Measurements from ENCODE around the gene VENTX.

VENTX gene

DNA sequence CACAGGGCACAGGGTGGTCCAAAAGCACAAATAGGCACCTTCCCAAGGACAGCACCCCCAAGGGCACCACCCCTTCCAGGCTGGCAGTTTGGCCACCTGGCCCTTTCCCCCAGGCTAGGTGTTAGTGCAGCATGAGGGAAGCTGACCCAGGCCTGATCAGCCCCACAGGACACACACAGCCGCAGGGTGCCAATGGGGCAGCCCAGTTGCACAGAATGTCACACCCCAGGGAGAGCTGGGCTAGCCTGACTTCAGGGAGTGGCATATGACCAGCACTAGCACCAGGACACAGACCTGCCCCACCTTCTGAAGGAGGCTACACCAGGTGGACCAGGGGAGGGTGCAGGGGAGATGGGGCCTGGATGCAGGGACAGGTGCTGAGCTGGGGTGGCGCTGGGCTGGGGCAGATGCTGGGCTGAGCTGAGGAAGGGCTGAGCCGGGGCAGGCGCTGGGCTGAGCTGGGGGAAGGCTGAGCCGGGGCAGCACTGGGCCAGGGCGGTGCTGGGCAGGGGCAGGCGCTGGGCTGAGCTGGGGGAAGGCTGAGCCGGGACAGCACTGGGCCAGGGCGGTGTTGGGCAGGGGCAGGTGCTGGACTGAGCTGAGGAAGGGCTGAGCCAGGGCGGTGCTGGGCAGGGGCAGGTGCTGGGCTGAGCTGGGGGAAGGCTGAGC is 42.9 kb downstream of the VENTX start:
- TF ChIP-seq, protein P1, sequence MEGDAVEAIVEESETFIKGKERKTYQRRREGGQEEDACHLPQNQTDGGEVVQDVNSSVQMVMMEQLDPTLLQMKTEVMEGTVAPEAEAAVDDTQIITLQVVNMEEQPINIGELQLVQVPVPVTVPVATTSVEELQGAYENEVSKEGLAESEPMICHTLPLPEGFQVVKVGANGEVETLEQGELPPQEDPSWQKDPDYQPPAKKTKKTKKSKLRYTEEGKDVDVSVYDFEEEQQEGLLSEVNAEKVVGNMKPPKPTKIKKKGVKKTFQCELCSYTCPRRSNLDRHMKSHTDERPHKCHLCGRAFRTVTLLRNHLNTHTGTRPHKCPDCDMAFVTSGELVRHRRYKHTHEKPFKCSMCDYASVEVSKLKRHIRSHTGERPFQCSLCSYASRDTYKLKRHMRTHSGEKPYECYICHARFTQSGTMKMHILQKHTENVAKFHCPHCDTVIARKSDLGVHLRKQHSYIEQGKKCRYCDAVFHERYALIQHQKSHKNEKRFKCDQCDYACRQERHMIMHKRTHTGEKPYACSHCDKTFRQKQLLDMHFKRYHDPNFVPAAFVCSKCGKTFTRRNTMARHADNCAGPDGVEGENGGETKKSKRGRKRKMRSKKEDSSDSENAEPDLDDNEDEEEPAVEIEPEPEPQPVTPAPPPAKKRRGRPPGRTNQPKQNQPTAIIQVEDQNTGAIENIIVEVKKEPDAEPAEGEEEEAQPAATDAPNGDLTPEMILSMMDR (IDR thresholded peaks at IDR 0.05; ENCODE audit: extremely low read depth, missing control alignments): no peak
- no peak for DNase-seq (ENCODE audit: low spot score)

DNA sequence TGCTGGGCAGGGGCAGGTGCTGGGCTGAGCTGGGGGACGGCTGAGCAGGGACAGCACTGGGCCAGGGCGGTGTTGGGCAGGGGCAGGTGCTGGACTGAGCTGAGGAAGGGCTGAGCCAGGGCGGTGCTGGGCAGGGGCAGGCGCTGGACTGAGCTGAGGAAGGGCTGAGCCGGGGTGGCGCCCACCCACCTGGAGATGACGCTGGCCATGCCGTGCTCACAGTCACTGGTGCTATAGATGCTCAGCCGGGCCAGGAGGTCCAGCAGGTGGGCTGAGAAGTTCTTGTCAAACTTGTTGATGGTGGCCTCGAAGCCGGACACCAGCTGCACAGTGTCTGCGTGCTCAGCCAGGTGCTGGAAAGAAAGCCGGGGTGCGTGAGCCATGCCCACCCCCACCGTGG is 43.4 kb downstream of the VENTX start:
- no peak for DNase-seq (ENCODE audit: low spot score)
- TF ChIP-seq, protein P1 (IDR thresholded peaks at IDR 0.05; ENCODE audit: extremely low read depth, missing control alignments): no peak

DNA sequence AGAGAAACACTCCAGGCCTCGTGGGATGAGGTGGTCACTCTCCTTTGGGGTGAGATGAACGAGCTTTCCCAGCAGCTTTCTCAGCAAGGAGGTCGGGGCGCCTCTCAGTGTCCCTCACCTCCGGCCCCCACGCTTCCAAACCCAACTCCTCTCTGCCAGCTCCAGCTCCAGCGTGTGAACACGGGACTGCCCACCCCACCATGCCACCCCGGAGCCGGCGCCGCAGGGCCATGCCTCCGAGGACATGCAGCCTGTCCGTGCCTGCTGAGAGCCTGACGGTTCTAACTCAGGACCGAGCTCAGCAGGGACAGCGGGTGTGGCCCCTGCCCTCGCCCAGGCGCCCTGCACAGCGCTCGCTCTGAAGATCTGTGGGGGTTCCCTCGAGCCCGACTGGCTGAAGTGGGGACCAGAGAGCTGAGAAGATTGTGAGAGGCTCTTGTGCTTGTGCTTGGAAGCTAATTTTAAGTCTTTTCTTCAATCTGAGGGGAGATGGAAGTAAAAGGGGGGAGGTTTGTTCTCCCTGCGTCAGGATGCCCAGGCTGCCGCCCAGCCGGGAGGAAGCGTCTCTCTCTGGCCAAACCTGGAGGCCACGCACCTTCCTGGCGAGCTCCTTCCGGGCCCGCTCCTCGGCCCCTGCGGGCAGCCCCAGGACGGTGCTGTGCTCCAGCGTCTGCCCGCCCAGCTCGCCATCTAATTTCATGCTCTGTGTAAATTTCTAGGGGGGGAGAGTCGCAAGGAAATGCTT is 44.1 kb downstream of the VENTX start:
- DNase-seq (ENCODE audit: low spot score): no peak
- TF ChIP-seq, protein P1 (IDR thresholded peaks at IDR 0.05; ENCODE audit: extremely low read depth, missing control alignments): no peak

DNA sequence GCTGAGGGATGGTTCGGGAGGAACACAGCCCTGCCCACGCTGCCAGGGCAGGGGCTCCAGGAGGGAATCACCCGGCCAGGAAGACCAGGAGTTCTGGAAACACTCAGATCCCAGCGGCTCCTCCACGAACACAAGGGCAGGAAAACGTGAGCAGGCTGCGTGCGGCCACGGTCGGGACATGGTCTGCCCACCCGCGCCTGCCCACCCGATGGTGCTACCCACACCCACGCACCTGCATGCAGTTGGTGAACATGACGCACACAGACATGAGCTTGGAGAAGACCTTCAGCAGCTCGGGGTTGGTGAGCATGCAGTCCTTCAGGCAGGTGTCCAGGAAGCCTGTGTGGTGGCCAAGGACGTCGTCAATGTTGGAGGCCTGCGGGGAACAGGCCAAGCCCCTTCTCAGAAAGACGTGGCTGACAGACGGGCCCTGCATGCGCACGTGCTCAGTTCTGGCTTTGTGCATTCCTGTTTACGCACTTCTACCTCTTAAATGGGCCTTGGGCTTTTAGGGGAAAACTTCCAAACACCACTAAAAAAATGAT is 45.3 kb downstream of the VENTX start:
- TF ChIP-seq, protein P1 (IDR thresholded peaks at IDR 0.05; ENCODE audit: extremely low read depth, missing control alignments): no peak
- no peak for DNase-seq (ENCODE audit: low spot score)

DNA sequence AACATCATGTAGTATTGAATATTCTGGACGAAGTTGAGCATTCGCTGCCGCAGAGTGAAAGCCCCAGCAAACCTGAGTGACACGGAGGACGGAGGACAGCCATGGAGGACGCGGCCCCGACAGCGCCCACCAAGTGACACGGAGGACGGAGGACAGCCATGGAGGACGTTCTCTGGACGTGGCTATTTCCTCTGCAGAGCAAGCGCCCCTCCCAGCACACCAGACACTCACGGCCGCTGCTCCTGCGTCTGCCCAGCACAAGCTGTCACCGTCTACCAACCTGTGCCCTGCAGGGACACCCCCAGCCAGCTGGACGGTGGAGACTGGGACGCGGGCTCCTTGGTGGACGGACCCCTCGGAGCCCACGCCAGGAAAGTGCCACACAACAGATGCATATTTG is 46.3 kb downstream of the VENTX start:
- TF ChIP-seq, protein P1 (IDR thresholded peaks at IDR 0.05; ENCODE audit: extremely low read depth, missing control alignments): no peak
- DNase-seq (ENCODE audit: low spot score): no peak

DNA sequence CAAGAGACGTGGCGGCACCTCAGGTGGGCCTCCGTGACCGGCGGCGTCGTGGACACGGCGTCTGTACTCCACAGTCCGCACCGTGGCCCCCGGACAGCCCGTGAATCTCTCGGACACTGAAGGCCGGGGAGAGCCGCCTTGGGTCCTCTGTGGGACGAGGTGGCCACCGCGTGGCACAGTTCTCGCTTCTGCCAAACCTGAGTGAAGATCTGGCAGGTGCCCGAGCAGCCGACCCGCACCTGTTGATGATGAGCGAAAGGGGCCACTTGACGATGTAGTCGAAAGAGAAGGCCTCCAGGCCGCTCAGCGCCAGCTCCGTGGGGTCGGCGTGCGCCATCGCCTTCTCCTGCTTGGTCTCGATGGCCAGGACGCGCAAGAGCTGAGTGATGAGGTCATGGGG is 47.6 kb downstream of the VENTX start:
- no peak for DNase-seq (ENCODE audit: low spot score)

DNA sequence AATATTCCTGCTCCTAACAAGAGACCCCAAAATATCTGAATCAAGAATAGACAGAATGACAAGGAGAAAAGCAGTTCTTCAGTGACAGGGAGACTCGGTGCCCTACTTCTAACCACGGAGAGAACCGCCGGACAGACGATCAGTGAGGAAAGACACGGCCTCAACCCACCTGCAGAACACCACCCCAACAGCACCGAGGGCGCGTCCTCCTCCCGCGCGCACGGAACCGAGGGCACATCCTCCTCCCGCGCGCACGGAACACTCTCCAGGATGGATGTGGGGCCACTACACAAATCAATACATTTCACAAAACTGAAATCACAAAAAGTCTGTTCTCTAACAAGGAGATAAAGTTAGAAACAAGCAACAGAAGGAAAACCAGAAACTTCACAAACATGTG is 48.7 kb downstream of the VENTX start:
- TF ChIP-seq, protein P1 (IDR thresholded peaks at IDR 0.05; ENCODE audit: extremely low read depth, missing control alignments): no peak
- DNase-seq (ENCODE audit: low spot score): no peak

More for the DNA sequence above, 47.6 kb downstream of the VENTX start:
- TF ChIP-seq, protein P1 (IDR thresholded peaks at IDR 0.05; ENCODE audit: extremely low read depth, missing control alignments): no peak

Measured in GM20000 (cell line).